Progenitor cell of endocrine pancreas (in vitro differentiated cells): ENCODE measurements around the gene RFC3. TPM values are rescaled to one million over a fixed set of nuclear protein-coding genes. Genes with fewer than 3 reads are reported as not detected.

Source experiments
- DNase-seq: peaks from one replicate; pipeline ENCODE4 v3.0.0; 2021; ENCODE audit warnings: low spot score; ENCODE audit not compliant: unreplicated experiment
- H3K27ac Mint-ChIP-seq: 2 replicates; pipeline ENCODE4 v1.8.0; 2021; ENCODE audit warnings: mild to moderate bottlenecking, moderate library complexity, mixed read lengths
- H3K27me3 Mint-ChIP-seq: 2 replicates; pipeline ENCODE4 v1.8.0; 2021; ENCODE audit warnings: mixed read lengths
- H3K36me3 Mint-ChIP-seq: 2 replicates; pipeline ENCODE4 v1.8.0; 2022; ENCODE audit warnings: mixed read lengths; ENCODE audit not compliant: insufficient read depth
- H3K4me1 Mint-ChIP-seq: 2 replicates; pipeline ENCODE4 v1.8.0; 2021; ENCODE audit warnings: low read depth, mixed read lengths
- H3K4me3 Mint-ChIP-seq: 2 replicates; pipeline ENCODE4 v1.8.0; 2021; ENCODE audit warnings: low read depth, mild to moderate bottlenecking, moderate library complexity, mixed read lengths
- H3K9me3 Mint-ChIP-seq: 2 replicates; pipeline ENCODE4 v1.8.0; 2021; ENCODE audit warnings: low read depth, mixed read lengths
- total RNA-seq: library from RNA; stranded (reverse); gene quantifications from 2 replicates; pipeline ENCODE4 v1.2.1, GENCODE V29; 2021
- TF ChIP-seq, protein P1 (sequence below): fragments of 200-600 bp; sonication (generic); IDR thresholded peaks from one replicate; pipeline ENCODE4 v1.5.0; 2021; ENCODE audit warnings: antibody characterized with exemption, mild to moderate bottlenecking; ENCODE audit not compliant: unreplicated experiment

Gene RFC3
- total RNA-seq, 1 donor from 2014 or later = 21.1 TPM

- Mint-ChIP-seq H3K27me3 (no peaks in the 10 kb centered on the region), H3K4me3 (no peak overlapping the region), H3K27ac (no peak overlapping the region), H3K36me3 (no peaks in the 10 kb centered on the region), H3K4me1 (no peaks in the 10 kb centered on the region), H3K9me3 (no peaks in the 10 kb centered on the region)
- DNase-seq = no peak
- TF ChIP-seq, protein P1, sequence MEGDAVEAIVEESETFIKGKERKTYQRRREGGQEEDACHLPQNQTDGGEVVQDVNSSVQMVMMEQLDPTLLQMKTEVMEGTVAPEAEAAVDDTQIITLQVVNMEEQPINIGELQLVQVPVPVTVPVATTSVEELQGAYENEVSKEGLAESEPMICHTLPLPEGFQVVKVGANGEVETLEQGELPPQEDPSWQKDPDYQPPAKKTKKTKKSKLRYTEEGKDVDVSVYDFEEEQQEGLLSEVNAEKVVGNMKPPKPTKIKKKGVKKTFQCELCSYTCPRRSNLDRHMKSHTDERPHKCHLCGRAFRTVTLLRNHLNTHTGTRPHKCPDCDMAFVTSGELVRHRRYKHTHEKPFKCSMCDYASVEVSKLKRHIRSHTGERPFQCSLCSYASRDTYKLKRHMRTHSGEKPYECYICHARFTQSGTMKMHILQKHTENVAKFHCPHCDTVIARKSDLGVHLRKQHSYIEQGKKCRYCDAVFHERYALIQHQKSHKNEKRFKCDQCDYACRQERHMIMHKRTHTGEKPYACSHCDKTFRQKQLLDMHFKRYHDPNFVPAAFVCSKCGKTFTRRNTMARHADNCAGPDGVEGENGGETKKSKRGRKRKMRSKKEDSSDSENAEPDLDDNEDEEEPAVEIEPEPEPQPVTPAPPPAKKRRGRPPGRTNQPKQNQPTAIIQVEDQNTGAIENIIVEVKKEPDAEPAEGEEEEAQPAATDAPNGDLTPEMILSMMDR = no peak
Observed at GRCh38 chr13:33842986-33843385, 25.0 kb downstream of the RFC3 start.

GRCh38 chr13:33845572-33846302 lies 27.8 kb downstream of the RFC3 start:
- no peaks in the 10 kb centered on the region for H3K36me3 Mint-ChIP-seq
- TF ChIP-seq, protein P1 = no peak
- no peak overlapping the region for H3K4me3 Mint-ChIP-seq
- H3K4me1 Mint-ChIP-seq = peaks cover 4% of the 10 kb centered on the region
- H3K9me3 Mint-ChIP-seq = no peaks in the 10 kb centered on the region
- no peaks in the 10 kb centered on the region for H3K27me3 Mint-ChIP-seq
- no peak for DNase-seq
- no peak overlapping the region for H3K27ac Mint-ChIP-seq

- TF ChIP-seq, protein P1 = no peak
- no peaks in the 10 kb centered on the region for H3K27me3 Mint-ChIP-seq
- no peaks in the 10 kb centered on the region for H3K36me3 Mint-ChIP-seq
- DNase-seq = no peak
- H3K4me3 Mint-ChIP-seq = no peak overlapping the region
- H3K27ac Mint-ChIP-seq = no peak overlapping the region
- H3K4me1 Mint-ChIP-seq = peaks cover 4% of the 10 kb centered on the region
- no peaks in the 10 kb centered on the region for H3K9me3 Mint-ChIP-seq
Observed at GRCh38 chr13:33846303-33847062, 28.5 kb downstream of the RFC3 start.

DNA sequence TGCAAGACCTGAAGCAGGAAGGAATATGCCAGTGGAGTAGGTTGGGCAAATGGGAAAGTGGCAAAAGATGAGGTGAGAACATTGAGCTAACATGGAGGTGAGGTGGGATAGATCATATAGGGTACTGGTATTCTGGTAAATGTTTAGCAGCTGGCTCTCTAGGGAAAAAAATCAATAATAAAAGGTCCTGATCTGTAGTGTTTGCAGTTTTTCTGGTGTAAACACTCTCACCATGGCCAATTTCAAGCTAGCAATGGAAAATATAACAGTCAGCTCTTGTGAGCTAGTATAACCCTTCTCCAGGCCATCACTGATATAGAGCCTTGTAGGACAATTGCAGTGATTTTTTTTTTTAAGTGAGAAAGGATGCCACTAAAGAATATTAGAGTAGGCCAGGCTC lies 31.3 kb downstream of the RFC3 start:
- Mint-ChIP-seq H3K4me3 (no peak overlapping the region), H3K27me3 (no peaks in the 10 kb centered on the region), H3K36me3 (no peaks in the 10 kb centered on the region), H3K9me3 (no peaks in the 10 kb centered on the region), H3K4me1 (peaks cover 4% of the 10 kb centered on the region), H3K27ac (no peak overlapping the region)
- TF ChIP-seq, protein P1 = no peak
- no peak for DNase-seq

- Mint-ChIP-seq H3K4me3 (no peak overlapping the region), H3K27ac (no peak overlapping the region), H3K9me3 (no peaks in the 10 kb centered on the region), H3K4me1 (no peaks in the 10 kb centered on the region), H3K36me3 (peaks cover 4% of the 10 kb centered on the region), H3K27me3 (no peaks in the 10 kb centered on the region)
- TF ChIP-seq, protein P1 = no peak
- DNase-seq = no peak
Observed at GRCh38 chr13:33855371-33855895, 37.5 kb downstream of the RFC3 start.
